PC-3 (cell line): ENCODE data around the gene NBAS. TPM values are rescaled to one million over a fixed set of nuclear protein-coding genes. Genes with fewer than 3 reads are reported as not detected.

Experiments
- ATAC-seq: fragments of 200-7000 bp; cut with Tn5 transposase; 2 replicates; pipeline ENCODE4 v1.9.1; 2020; ENCODE audit warnings: mild to moderate bottlenecking, moderate library complexity
- BruUV-seq: library from RNA; stranded (reverse); fragments of 400-500 nt; replicated peaks from 2 replicates; lab custom pipeline; 2021; lab: Mats Ljungman, UMichigan
- CTCF ChIA-PET: fragments of 300-600 bp; sonication (Branson Sonifier 250); formaldehyde crosslinking; loops from one replicate; lab custom pipeline; 2022; ENCODE audit warnings: antibody characterized with exemption; lab: Charles Lee
- POLR2A ChIA-PET: fragments of 300-600 bp; sonication (Branson Sonifier 250); formaldehyde crosslinking; loops from one replicate; lab custom pipeline; 2022; ENCODE audit warnings: antibody characterized with exemption; ENCODE audit not compliant: unreplicated experiment; lab: Charles Lee
- DNase-seq: peaks from one replicate; pipeline ENCODE4 v3.0.0-alpha.2; 2015
- H2AFZ ChIP-seq: fragments of 300-600 bp; sonication (generic); 2 replicates; pipeline ENCODE4 v1.6.0; 2016; ENCODE audit warnings: antibody characterized with exemption, low read length
- H3F3A ChIP-seq: fragments of 300-600 bp; sonication (generic); one replicate; pipeline ENCODE4 v1.6.0; 2017; ENCODE audit warnings: antibody characterized with exemption, low read length, control low read depth, mild to moderate bottlenecking; ENCODE audit not compliant: unreplicated experiment
- H3K27ac ChIP-seq: fragments of 300-600 bp; sonication (generic); 2 replicates; pipeline ENCODE4 v1.5.1; 2016; ENCODE audit warnings: mild to moderate bottlenecking, low read length
- H3K27me3 ChIP-seq: fragments of 300-600 bp; sonication (generic); 2 replicates; pipeline ENCODE4 v1.6.1; 2016; ENCODE audit warnings: low read length, mixed read lengths
- H3K36me3 ChIP-seq: fragments of 300-600 bp; sonication (generic); 2 replicates; pipeline ENCODE4 v1.6.1; 2016; ENCODE audit warnings: low read depth, mixed run types, low read length, mixed read lengths
- H3K4me1 ChIP-seq: fragments of 300-600 bp; sonication (generic); 2 replicates; pipeline ENCODE4 v1.5.1; 2016; ENCODE audit warnings: low read length; ENCODE audit not compliant: insufficient read depth
- H3K4me2 ChIP-seq: fragments of 300-600 bp; sonication (generic); 2 replicates; pipeline ENCODE4 v1.6.0; 2016; ENCODE audit warnings: low read length
- H3K4me3 ChIP-seq: fragments of 300-600 bp; sonication (generic); 2 replicates; pipeline ENCODE4 v1.5.1; 2016; ENCODE audit warnings: mild to moderate bottlenecking, low read length, mixed read lengths
- H3K79me2 ChIP-seq: fragments of 300-600 bp; sonication (generic); 2 replicates; pipeline ENCODE4 v1.6.1; 2017; ENCODE audit warnings: low read length, mixed read lengths
- H3K9ac ChIP-seq: fragments of 300-600 bp; sonication (generic); 2 replicates; pipeline ENCODE4 v1.6.0; 2016; ENCODE audit warnings: mild to moderate bottlenecking, low read length
- H3K9me2 ChIP-seq: fragments of 300-600 bp; sonication (generic); replicated peaks from 2 replicates; pipeline ENCODE4 v1.6.1; 2016; ENCODE audit warnings: mixed run types, low read length, mixed read lengths
- H3K9me3 ChIP-seq: fragments of 300-600 bp; sonication (generic); 2 replicates; pipeline ENCODE4 v1.6.1; 2016; ENCODE audit warnings: low read length, mixed read lengths
- H4K20me1 ChIP-seq: fragments of 300-600 bp; sonication (generic); 2 replicates; pipeline ENCODE4 v1.6.1; 2016; ENCODE audit warnings: low read length, mixed read lengths
- EZH2 ChIP-seq: fragments of 300-600 bp; sonication (generic); IDR thresholded peaks from one replicate; pipeline ENCODE4 v1.6.1; 2017; ENCODE audit warnings: antibody characterized with exemption, mild to moderate bottlenecking, low read length; ENCODE audit not compliant: unreplicated experiment
- EZH2phosphoT487 ChIP-seq: fragments of 300-600 bp; sonication (generic); IDR thresholded peaks from 2 replicates; pipeline ENCODE4 v1.6.1; 2018; ENCODE audit warnings: mild to moderate bottlenecking, antibody characterized with exemption, low read length, borderline replicate concordance
- intact Hi-C: fragments of 100-400 bp; cut with micrococcal nuclease; formaldehyde crosslinking; loops from 2 replicates; pipeline ENCODE4 v1.9.0; 2023
- total RNA-seq: library from RNA; depleted of rRNA; stranded (reverse); fragments of >200 nt; gene quantifications from 2 replicates; pipeline ENCODE4 v1.2.3, GENCODE V29; 2014
- TF ChIP-seq, protein P1 (sequence below): fragments of 300-600 bp; sonication (generic); conservative IDR thresholded peaks from 2 replicates; pipeline ENCODE4 v1.5.1; 2017; ENCODE audit warnings: antibody characterized with exemption, low read depth, mild to moderate bottlenecking, low read length

The NBAS gene
- total RNA-seq, 1 experiment from 2014 or later, result 37.2 TPM

DNA sequence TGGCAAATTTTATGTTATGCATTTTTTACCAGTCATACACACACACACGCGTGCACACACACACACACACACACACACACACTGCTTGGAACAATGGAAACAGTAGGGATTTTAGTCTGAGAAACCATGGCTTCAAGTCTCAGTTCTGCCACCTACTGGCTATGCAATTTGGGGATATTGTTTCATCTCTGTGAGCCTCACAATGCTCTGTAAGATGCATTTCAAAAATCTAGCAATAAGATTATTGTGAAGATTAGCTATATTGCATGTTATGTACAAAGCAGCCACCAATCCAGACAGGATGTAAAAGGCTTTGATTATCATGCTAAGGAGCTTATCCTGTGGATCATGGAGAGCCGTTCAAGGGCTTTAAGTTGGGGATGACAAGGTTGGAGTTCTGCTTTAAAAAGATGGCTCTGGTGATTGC, 401.4 kb downstream of the NBAS start:
- ATAC-seq (peak; percentile 65), DNase-seq (peak; percentile 75)
- no peak overlapping the region for H2AFZ ChIP-seq
- no peak overlapping the region for H3K27ac ChIP-seq
- H4K20me1 ChIP-seq, result no peaks in the 10 kb centered on the region
- H3F3A ChIP-seq, result no peaks in the 10 kb centered on the region
- H3K4me2 ChIP-seq, result no peak overlapping the region
- no peaks in the 10 kb centered on the region for H3K79me2 ChIP-seq
- CTCF ChIA-PET, result no interaction called here
- no TSS peak for BruUV-seq
- peaks cover 8% of the 10 kb centered on the region for H3K4me1 ChIP-seq
- no peak for TF ChIP-seq EZH2
- TF ChIP-seq EZH2phosphoT487, result no peak
- TF ChIP-seq, protein P1, sequence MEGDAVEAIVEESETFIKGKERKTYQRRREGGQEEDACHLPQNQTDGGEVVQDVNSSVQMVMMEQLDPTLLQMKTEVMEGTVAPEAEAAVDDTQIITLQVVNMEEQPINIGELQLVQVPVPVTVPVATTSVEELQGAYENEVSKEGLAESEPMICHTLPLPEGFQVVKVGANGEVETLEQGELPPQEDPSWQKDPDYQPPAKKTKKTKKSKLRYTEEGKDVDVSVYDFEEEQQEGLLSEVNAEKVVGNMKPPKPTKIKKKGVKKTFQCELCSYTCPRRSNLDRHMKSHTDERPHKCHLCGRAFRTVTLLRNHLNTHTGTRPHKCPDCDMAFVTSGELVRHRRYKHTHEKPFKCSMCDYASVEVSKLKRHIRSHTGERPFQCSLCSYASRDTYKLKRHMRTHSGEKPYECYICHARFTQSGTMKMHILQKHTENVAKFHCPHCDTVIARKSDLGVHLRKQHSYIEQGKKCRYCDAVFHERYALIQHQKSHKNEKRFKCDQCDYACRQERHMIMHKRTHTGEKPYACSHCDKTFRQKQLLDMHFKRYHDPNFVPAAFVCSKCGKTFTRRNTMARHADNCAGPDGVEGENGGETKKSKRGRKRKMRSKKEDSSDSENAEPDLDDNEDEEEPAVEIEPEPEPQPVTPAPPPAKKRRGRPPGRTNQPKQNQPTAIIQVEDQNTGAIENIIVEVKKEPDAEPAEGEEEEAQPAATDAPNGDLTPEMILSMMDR, result peak; percentile 79
- no peaks in the 10 kb centered on the region for H3K36me3 ChIP-seq
- no peak overlapping the region for H3K9ac ChIP-seq
- H3K9me3 ChIP-seq, result no peaks in the 10 kb centered on the region
- intact Hi-C loops, result loop anchor here (2.0 to 10.0 kb wide), 2 partner anchors 415 to 731 kb away; no protein-coding TSS in a partner anchor
- H3K27me3 ChIP-seq, result no peaks in the 10 kb centered on the region
- POLR2A ChIA-PET, result no interaction called here
- no peak overlapping the region for H3K4me3 ChIP-seq
- H3K9me2 ChIP-seq, result no peaks in the 10 kb centered on the region

DNA sequence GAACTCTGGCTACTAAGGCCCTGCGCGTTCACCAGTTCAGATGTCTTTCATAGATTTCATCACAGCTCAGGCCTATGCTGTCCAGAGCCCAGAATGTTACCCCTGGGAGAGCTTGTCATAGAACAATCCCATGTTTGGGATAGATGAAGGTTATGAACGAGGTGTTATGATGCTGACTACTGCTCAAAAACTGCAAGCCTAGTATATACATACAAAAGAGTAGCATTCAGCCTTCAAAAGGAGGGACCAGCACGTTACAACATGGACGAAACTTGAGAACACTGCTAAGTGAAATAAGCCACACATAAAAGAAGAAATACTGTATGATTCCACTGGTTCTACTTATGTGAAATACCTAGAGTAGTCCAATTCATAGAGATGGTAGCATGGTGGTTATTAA, 401.9 kb downstream of the NBAS start:
- ATAC-seq, result no peak
- Histone ChIP-seq H3K9ac (no peak overlapping the region; the same call in 1 of the 2 replicates), H3K27me3 (no peaks in the 10 kb centered on the region), H2AFZ (no peak overlapping the region), H3K9me3 (no peaks in the 10 kb centered on the region), H3K4me3 (no peak overlapping the region), H3K79me2 (no peaks in the 10 kb centered on the region), H4K20me1 (no peaks in the 10 kb centered on the region), H3K9me2 (no peaks in the 10 kb centered on the region), H3K36me3 (no peaks in the 10 kb centered on the region), H3F3A (no peaks in the 10 kb centered on the region), H3K27ac (no peak overlapping the region), H3K4me2 (no peak overlapping the region), H3K4me1 (peaks cover 8% of the 10 kb centered on the region)
- ChIA-PET POLR2A (no interaction called here), CTCF (no interaction called here)
- TF ChIP-seq EZH2phosphoT487 (no peak), EZH2 (no peak)
- TF ChIP-seq, protein P1, result no peak
- BruUV-seq, result no TSS peak
- DNase-seq, result no peak
- intact Hi-C loops, result loop anchor here (2.0 kb wide), 1 partner anchor 730 kb away; no protein-coding TSS in a partner anchor

DNA sequence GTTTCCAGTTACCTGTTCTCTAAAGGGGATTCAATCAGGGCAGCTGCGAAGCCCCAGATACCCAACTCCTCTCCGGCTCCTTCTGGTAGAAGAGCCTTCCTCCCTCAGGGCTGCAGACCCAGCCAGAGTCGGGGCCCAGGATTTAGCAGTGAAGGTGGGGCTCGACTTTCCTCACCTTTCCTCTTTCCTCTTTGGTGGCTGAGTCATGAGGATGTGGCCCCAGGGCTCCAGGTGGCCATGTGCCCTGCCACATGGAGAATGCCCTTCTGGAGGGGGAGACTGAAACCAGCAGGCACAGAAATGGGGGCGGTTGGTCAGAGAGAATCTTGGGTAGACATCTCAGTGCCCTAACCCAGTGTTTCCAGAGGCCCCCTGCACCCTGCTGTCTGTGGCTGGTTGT, 402.6 kb downstream of the NBAS start:
- Histone ChIP-seq H3K79me2 (no peaks in the 10 kb centered on the region), H3K27me3 (no peaks in the 10 kb centered on the region), H3K4me3 (no peak overlapping the region), H3F3A (no peaks in the 10 kb centered on the region), H3K9ac (no peak overlapping the region; the same call in 1 of the 2 replicates), H3K36me3 (no peaks in the 10 kb centered on the region), H3K4me1 (peaks cover 8% of the 10 kb centered on the region), H3K9me2 (no peaks in the 10 kb centered on the region), H3K27ac (no peak overlapping the region), H4K20me1 (no peaks in the 10 kb centered on the region), H3K9me3 (no peaks in the 10 kb centered on the region), H3K4me2 (no peak overlapping the region), H2AFZ (0 out of 2 replicates have a peak overlapping the region, but pooled peaks have one; percentile 35)
- TF ChIP-seq, protein P1, result no peak
- TF ChIP-seq EZH2phosphoT487, result no peak
- DNase-seq, result peak; percentile 20
- intact Hi-C loops, result loop anchor here (2.0 kb wide), 1 partner anchor 730 kb away; no protein-coding TSS in a partner anchor
- CTCF ChIA-PET, result no interaction called here
- POLR2A ChIA-PET, result no interaction called here
- ATAC-seq, result no peak
- no TSS peak for BruUV-seq
